ENCODE data around the gene DDAH2. TPM values are rescaled to one million over a fixed set of nuclear protein-coding genes. Genes with fewer than 3 reads are reported as not detected.

Gene DDAH2, protein sequence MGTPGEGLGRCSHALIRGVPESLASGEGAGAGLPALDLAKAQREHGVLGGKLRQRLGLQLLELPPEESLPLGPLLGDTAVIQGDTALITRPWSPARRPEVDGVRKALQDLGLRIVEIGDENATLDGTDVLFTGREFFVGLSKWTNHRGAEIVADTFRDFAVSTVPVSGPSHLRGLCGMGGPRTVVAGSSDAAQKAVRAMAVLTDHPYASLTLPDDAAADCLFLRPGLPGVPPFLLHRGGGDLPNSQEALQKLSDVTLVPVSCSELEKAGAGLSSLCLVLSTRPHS
- 27.3 TPM for polyA plus RNA-seq (2012; ENCODE audit: insufficient read depth, insufficient read length, low read depth)

DNA sequence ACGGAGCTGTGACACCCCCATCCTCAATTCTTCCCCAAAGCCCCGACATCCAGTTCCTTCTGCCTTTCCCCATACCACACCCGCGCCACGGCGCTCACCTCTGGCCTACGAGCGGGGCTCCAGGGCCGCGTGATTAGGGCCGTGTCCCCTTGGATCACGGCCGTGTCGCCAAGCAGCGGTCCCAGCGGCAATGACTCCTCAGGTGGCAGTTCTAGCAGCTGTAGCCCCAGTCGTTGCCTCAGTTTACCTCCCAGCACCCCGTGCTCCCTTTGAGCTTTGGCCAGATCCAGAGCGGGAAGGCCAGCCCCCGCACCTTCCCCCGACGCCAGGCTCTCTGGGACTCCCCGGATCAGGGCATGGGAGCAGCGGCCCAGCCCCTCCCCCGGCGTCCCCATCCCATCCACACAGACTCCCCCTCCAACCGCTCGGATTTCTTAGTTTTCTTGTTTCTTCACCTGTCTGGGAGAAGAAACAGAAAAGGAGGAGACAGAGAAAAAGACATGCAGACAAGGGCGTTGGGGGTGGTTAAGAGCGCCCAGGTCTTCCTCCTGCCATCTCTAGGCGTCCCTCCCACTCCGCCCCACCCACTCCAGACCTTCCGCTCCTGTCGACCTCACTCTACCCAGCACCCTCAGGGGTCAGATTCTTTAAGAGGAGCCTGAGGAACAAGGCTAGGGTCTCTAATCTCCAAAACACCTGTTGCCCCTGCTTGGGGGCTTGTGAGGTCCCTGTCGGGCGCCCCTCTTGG is at the start of gene DDAH2:
DDAH2 (minus strand) TSS at position 533 of the 748 bp plus-strand sequence; CDS start at position 395, 138 bp downstream.
- TF ChIP-seq, protein P1, sequence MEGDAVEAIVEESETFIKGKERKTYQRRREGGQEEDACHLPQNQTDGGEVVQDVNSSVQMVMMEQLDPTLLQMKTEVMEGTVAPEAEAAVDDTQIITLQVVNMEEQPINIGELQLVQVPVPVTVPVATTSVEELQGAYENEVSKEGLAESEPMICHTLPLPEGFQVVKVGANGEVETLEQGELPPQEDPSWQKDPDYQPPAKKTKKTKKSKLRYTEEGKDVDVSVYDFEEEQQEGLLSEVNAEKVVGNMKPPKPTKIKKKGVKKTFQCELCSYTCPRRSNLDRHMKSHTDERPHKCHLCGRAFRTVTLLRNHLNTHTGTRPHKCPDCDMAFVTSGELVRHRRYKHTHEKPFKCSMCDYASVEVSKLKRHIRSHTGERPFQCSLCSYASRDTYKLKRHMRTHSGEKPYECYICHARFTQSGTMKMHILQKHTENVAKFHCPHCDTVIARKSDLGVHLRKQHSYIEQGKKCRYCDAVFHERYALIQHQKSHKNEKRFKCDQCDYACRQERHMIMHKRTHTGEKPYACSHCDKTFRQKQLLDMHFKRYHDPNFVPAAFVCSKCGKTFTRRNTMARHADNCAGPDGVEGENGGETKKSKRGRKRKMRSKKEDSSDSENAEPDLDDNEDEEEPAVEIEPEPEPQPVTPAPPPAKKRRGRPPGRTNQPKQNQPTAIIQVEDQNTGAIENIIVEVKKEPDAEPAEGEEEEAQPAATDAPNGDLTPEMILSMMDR (IDR thresholded peaks at IDR 0.05; ENCODE audit: low read depth, low read length), result no peak; the same call in 1 of the 2 replicates
- H3K27me3 ChIP-seq, result no peaks in the 10 kb centered on the region
- DNase-seq, result no peak
- H3K9me3 ChIP-seq, result no peaks in the 10 kb centered on the region
- H3K36me3 ChIP-seq, result peaks cover 22% of the 10 kb centered on the region
- peak within 1 kb of the TSS; percentile 80 for H3K4me3 ChIP-seq (ENCODE audit: low read depth, low read length)
- no peaks in the 10 kb centered on the region for H3K4me1 ChIP-seq

DNA sequence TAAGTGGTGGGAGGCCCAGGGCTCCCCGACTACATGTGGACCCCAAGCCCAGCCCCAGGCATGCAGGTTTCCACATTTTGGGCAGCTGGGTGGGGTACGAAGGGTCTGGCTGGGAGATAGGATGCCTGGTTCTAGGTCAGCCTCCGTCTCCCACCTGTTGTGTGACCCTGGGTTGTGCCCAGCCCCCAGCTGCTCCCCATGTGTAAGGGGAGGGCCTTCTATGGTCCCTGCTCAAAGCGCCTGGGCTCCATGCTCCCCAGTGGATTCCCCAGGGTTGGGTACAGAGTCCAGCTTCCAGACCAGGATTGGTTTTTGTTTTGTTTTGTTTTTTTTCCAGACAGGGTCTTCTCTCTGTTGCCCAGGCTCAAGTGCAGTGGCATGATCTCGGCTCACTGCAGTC is 49.1 kb upstream of the DDAH2 start:
- H3K9me3 ChIP-seq, result no peaks in the 10 kb centered on the region
- H3K4me3 ChIP-seq (ENCODE audit: low read depth, low read length), result no peak overlapping the region
- TF ChIP-seq, protein P1 (IDR thresholded peaks at IDR 0.05; ENCODE audit: low read depth, low read length), result no peak
- peaks cover 10% of the 10 kb centered on the region for H3K4me1 ChIP-seq
- H3K27me3 ChIP-seq, result no peaks in the 10 kb centered on the region
- DNase-seq, result no peak
- H3K36me3 ChIP-seq, result peaks cover 52% of the 10 kb centered on the region

DNA sequence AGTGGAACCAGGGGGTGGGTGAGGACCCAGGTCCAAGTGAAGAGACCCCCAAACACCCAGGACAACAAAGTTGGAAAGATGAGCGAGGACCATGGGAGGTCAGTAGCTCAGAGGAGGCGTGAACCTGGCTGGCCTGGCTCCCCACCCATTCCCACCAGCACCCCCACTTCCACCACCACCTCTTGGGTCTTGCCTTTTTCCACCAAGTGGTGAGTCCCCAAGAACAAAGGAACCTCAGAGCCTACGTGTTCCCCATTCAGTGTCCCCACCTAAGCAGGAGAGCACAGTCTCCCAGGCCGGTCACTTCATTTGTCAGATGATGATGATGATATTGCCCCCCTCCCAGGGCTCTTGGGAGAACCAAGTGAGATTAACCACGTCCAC is 48.6 kb upstream of the DDAH2 start:
- Histone ChIP-seq H3K27me3 (no peaks in the 10 kb centered on the region), H3K4me3 (ENCODE audit: low read depth, low read length) (no peak overlapping the region), H3K4me1 (peaks cover 10% of the 10 kb centered on the region), H3K9me3 (no peaks in the 10 kb centered on the region), H3K36me3 (peaks cover 47% of the 10 kb centered on the region)
- TF ChIP-seq, protein P1 (IDR thresholded peaks at IDR 0.05; ENCODE audit: low read depth, low read length), result no peak
- DNase-seq, result no peak

DNA sequence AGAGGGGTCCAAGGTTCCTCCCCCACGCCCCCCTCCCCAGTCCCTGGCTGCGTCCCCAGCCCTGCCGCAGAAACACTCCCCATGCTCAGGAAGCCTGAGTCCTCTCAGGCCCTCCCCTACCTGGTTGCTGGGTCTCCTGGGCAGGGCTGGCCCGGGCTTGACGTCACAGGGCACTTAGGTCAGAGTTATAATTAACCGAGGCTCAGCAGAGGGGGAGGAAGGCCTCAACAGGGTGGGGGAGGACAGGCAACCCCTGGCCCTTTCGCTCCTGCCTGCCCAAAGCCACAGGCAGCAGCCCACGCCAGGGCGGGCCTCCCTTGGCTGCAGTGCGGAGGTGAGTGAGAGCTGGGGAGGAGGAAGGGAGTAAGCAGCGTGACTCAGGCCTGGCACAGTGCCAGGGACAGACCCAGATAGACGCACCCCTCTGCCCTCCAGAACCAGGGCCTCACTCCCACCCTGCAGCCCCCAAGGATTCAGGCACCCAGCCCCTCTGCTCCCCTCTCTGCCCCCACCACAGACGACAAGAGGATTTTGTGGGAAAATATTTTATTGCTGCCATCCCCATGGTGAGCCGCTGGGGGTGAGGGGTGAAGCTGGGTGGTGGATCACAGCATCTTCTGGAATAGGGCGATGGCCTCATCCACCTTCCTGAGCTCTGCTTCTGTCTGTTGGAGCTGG is 48.0 kb upstream of the DDAH2 start, which contains the start of gene VWA7:
VWA7 (minus strand) TSS at position 340 of the 678 bp plus-strand sequence. CDS start 549 bp downstream, outside the sequence.
- H3K4me1 ChIP-seq, result peaks cover 10% of the 10 kb centered on the region
- DNase-seq, result peak; percentile 68
- H3K27me3 ChIP-seq, result no peaks in the 10 kb centered on the region
- TF ChIP-seq, protein P1 (IDR thresholded peaks at IDR 0.05; ENCODE audit: low read depth, low read length), result no peak
- H3K4me3 ChIP-seq (ENCODE audit: low read depth, low read length), result peak within 1 kb of the TSS; percentile 35
- H3K36me3 ChIP-seq, result peaks cover 41% of the 10 kb centered on the region
- H3K9me3 ChIP-seq, result no peaks in the 10 kb centered on the region

DNA sequence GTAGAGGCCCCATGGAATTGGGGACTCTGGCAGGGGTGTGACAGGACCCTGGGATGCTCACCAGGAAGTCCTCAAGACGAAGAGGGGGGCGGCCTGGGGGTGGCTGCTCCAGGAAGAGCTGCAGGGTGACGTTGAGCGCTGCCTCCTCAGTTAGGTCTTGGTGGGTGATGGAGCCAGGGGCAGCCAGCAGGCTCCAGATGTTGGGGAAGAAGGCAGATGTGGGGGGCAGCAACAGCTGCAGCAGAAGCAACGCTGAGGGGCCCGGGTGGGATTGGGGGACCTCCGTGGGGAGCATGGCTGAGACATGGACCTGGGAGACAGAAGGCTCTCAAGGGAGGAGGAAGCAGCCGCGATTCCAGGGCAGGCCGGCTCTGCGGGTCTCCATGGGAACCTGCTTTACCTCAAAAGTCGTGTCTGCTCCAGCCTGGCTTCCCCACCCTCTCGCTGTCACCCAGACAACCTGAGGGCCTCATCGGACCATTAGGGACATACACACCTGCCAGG is 47.4 kb upstream of the DDAH2 start:
- peak; percentile 41 for DNase-seq
- Histone ChIP-seq H3K27me3 (no peaks in the 10 kb centered on the region), H3K4me1 (peaks cover 10% of the 10 kb centered on the region), H3K4me3 (ENCODE audit: low read depth, low read length) (peak overlapping the region; percentile 35), H3K9me3 (no peaks in the 10 kb centered on the region), H3K36me3 (peaks cover 35% of the 10 kb centered on the region)
- TF ChIP-seq, protein P1 (IDR thresholded peaks at IDR 0.05; ENCODE audit: low read depth, low read length), result no peak

Data from BE2C (cell line).